Measurements from ENCODE around the gene TEX11.
"Not testable (repeated sequence)": the region's sequence is repeated elsewhere in the genome, so short reads cannot be mapped to it uniquely, and the experiment has no call there.

Gene TEX11

GRCh38 chrX:70908541-70908940 lies at the start of gene TEX11:
Gene TEX11 (minus strand): TSS chrX:70908711. CDS start chrX:70907789, 922 bp downstream.
- DNase-seq (ENCODE audit: low read depth in 2 of 2), result no peak

- DNase-seq (ENCODE audit: low read depth in 2 of 2), result no peak
These were observed 46.4 kb upstream of the TEX11 start for GRCh38 chrX:70954871-70955270.

- no peak for DNase-seq (ENCODE audit: low read depth in 2 of 2)
These were observed 15.9 kb upstream of the TEX11 start for GRCh38 chrX:70924294-70924911.

GRCh38 chrX:70922774-70923473 lies 14.4 kb upstream of the TEX11 start:
- DNase-seq (ENCODE audit: low read depth in 2 of 2), result no peak

GRCh38 chrX:70921709-70922352 lies 13.3 kb upstream of the TEX11 start:
- no peak for DNase-seq (ENCODE audit: low read depth in 2 of 2)

- DNase-seq (ENCODE audit: low read depth in 2 of 2), result no peak
These were observed 8.2 kb upstream of the TEX11 start for GRCh38 chrX:70916754-70917153.

GRCh38 chrX:70907900-70908299 lies 611 bp downstream of the TEX11 start:
- DNase-seq (ENCODE audit: low read depth in 2 of 2), result no peak

- no peak for DNase-seq (ENCODE audit: low read depth in 2 of 2)
These were observed 7.0 kb downstream of the TEX11 start for GRCh38 chrX:70901465-70901864.

GRCh38 chrX:70890441-70890840 lies 18.1 kb downstream of the TEX11 start:
- DNase-seq (ENCODE audit: low read depth in 2 of 2), result not testable (repeated sequence)

- DNase-seq (ENCODE audit: low read depth in 2 of 2), result no peak
These were observed 29.6 kb downstream of the TEX11 start for GRCh38 chrX:70878902-70879301.

- no peak for DNase-seq (ENCODE audit: low read depth in 2 of 2)
These were observed 56.2 kb downstream of the TEX11 start for GRCh38 chrX:70852294-70852693.

- DNase-seq (ENCODE audit: low read depth in 2 of 2), result not testable (repeated sequence)
These were observed 64.4 kb downstream of the TEX11 start for GRCh38 chrX:70844081-70844480.

GRCh38 chrX:70843620-70844019 lies 64.9 kb downstream of the TEX11 start:
- DNase-seq (ENCODE audit: low read depth in 2 of 2), result not testable (repeated sequence)

GRCh38 chrX:70834589-70834988 lies 73.9 kb downstream of the TEX11 start:
- no peak for DNase-seq (ENCODE audit: low read depth in 2 of 2)

GRCh38 chrX:70826715-70827114 lies 81.8 kb downstream of the TEX11 start:
- no peak for DNase-seq (ENCODE audit: low read depth in 2 of 2)

GRCh38 chrX:70825366-70825765 lies 83.1 kb downstream of the TEX11 start:
- no peak for DNase-seq (ENCODE audit: low read depth in 2 of 2)

- DNase-seq (ENCODE audit: low read depth in 2 of 2), result no peak
These were observed 99.3 kb downstream of the TEX11 start for GRCh38 chrX:70808942-70809940.

GRCh38 chrX:70806081-70806480 lies 102.4 kb downstream of the TEX11 start:
- no peak for DNase-seq (ENCODE audit: low read depth in 2 of 2)

GRCh38 chrX:70796742-70797141 lies 111.8 kb downstream of the TEX11 start:
- not testable (repeated sequence) for DNase-seq (ENCODE audit: low read depth in 2 of 2)

GRCh38 chrX:70774223-70774622 lies 134.3 kb downstream of the TEX11 start:
- no peak for DNase-seq (ENCODE audit: low read depth in 2 of 2)

- DNase-seq (ENCODE audit: low read depth in 2 of 2), result no peak
These were observed 138.8 kb downstream of the TEX11 start for GRCh38 chrX:70769659-70770227.

Data from stimulated activated CD8-positive, alpha-beta memory T cell treated with anti-CD3 and anti-CD28 coated beads, Interleukin-7, amount 100 ng/mL, for 4 hours (primary cell).